Activated CD8-positive, alpha-beta memory T cell treated with anti-CD3 and anti-CD28 coated beads for 36 hours (primary cell): ENCODE measurements around the gene DYDC2. TPM values are rescaled to one million over a fixed set of nuclear protein-coding genes. Genes with fewer than 3 reads are reported as not detected.
"Not testable (repeated sequence)": the region's sequence is repeated elsewhere in the genome, so short reads cannot be mapped to it uniquely, and the experiment has no call there.

Source experiments
- CTCF ChIA-PET: fragments of 350-600 bp; sonication (Branson Sonifier 250); formaldehyde crosslinking; loops from one replicate; lab custom pipeline; 2021; ENCODE audit warnings: antibody characterized with exemption; lab: Charles Lee
- POLR2A ChIA-PET: fragments of 350-600 bp; sonication (Branson Sonifier 250); formaldehyde crosslinking; loops from one replicate; lab custom pipeline; 2021; ENCODE audit warnings: antibody characterized with exemption; lab: Charles Lee
- total RNA-seq, 2 experiments: library from RNA; stranded (reverse); gene quantifications; one replicate each; pipeline ENCODE4 v1.2.3, GENCODE V29; 2021

Gene DYDC2
- total RNA-seq, 2 experiments from 2014 or later, result not detected

GRCh38 chr10:80358925-80359324, 2.3 kb downstream of the DYDC2 start:
- POLR2A ChIA-PET, CTCF ChIA-PET: not testable (repeated sequence)

GRCh38 chr10:80359644-80360043, 3.1 kb downstream of the DYDC2 start:
- ChIA-PET CTCF (interaction anchor here (1.7 kb wide), 1 partner anchor 18 kb away, joined by 5 read pairs; no protein-coding TSS in a partner anchor), POLR2A (no interaction called here)

- ChIA-PET POLR2A (no interaction called here), CTCF (interaction anchor here (0.9 kb wide), 1 partner anchor 583 kb away, joined by 3 read pairs; no protein-coding TSS in a partner anchor)
Measured at GRCh38 chr10:80365510-80365909, 8.9 kb downstream of the DYDC2 start.

GRCh38 chr10:80371467-80371866, 14.9 kb downstream of the DYDC2 start:
- CTCF ChIA-PET, result interaction anchor here (0.7 kb wide), 1 partner anchor 312 kb away, joined by 5 read pairs; no protein-coding TSS in a partner anchor
- POLR2A ChIA-PET, result no interaction called here

GRCh38 chr10:80372675-80373074, 16.1 kb downstream of the DYDC2 start:
- CTCF ChIA-PET, result interaction anchor here (1.4 kb wide), 1 partner anchor 71 kb away, joined by 4 read pairs; no protein-coding TSS in a partner anchor
- POLR2A ChIA-PET, result no interaction called here

- POLR2A ChIA-PET, result no interaction called here
- CTCF ChIA-PET, result interaction anchor here (1.4 kb wide), 1 partner anchor 70 kb away, joined by 4 read pairs; no protein-coding TSS in a partner anchor
Measured at GRCh38 chr10:80373502-80373901, 16.9 kb downstream of the DYDC2 start.

GRCh38 chr10:80379701-80380100, 23.1 kb downstream of the DYDC2 start:
- POLR2A ChIA-PET, result no interaction called here
- CTCF ChIA-PET, result interaction anchor here (0.7 to 1.4 kb wide), 4 partner anchors 64 to 157 kb away, joined by 3 to 4 read pairs (median 3); no protein-coding TSS in a partner anchor

- POLR2A ChIA-PET, result no interaction called here
Measured at GRCh38 chr10:80380185-80380584, 23.6 kb downstream of the DYDC2 start.

GRCh38 chr10:80382989-80383388, 26.4 kb downstream of the DYDC2 start:
- CTCF ChIA-PET, result interaction anchor here (0.8 to 1.0 kb wide), 2 partner anchors 62 to 122 kb away, joined by 3 to 5 read pairs; no protein-coding TSS in a partner anchor
- POLR2A ChIA-PET, result interaction anchor here (0.5 to 0.8 kb wide), 2 partner anchors 25 to 89 kb away, joined by 3 to 11 read pairs; no protein-coding TSS in a partner anchor

More at GRCh38 chr10:80380185-80380584, 23.6 kb downstream of the DYDC2 start:
- CTCF ChIA-PET, result interaction anchor here (0.7 to 1.3 kb wide), 3 partner anchors 64 to 141 kb away, joined by 3 to 4 read pairs (median 3); no protein-coding TSS in a partner anchor

- POLR2A ChIA-PET, result no interaction called here
- CTCF ChIA-PET, result interaction anchor here (0.7 kb wide), 1 partner anchor 1311 kb away, joined by 3 read pairs; no protein-coding TSS in a partner anchor
Measured at GRCh38 chr10:80390740-80391139, 34.2 kb downstream of the DYDC2 start.

- POLR2A ChIA-PET, result no interaction called here
- CTCF ChIA-PET, result interaction anchor here (0.6 kb wide), 1 partner anchor 102 kb away, joined by 3 read pairs; no protein-coding TSS in a partner anchor
Measured at GRCh38 chr10:80392250-80392649, 35.7 kb downstream of the DYDC2 start.

GRCh38 chr10:80394358-80394916, 37.9 kb downstream of the DYDC2 start:
- ChIA-PET CTCF (interaction anchor here (0.7 kb wide), 1 partner anchor 730 kb away, joined by 5 read pairs; no protein-coding TSS in a partner anchor), POLR2A (no interaction called here)

GRCh38 chr10:80397014-80397413, 40.4 kb downstream of the DYDC2 start:
- ChIA-PET POLR2A (no interaction called here), CTCF (no interaction called here)

- POLR2A ChIA-PET, result no interaction called here
- CTCF ChIA-PET, result no interaction called here
Measured at GRCh38 chr10:80400136-80400804, 43.7 kb downstream of the DYDC2 start.

GRCh38 chr10:80405035-80405434, 48.5 kb downstream of the DYDC2 start:
- POLR2A ChIA-PET, result no interaction called here
- CTCF ChIA-PET, result interaction anchor here (0.9 kb wide), 1 partner anchor 40 kb away, joined by 6 read pairs; no protein-coding TSS in a partner anchor

- POLR2A ChIA-PET, result no interaction called here
- CTCF ChIA-PET, result interaction anchor here (0.9 to 1.0 kb wide), 2 partner anchors 27 to 39 kb away, joined by 3 to 6 read pairs; no protein-coding TSS in a partner anchor
Measured at GRCh38 chr10:80405626-80406025, 49.0 kb downstream of the DYDC2 start.

- POLR2A ChIA-PET, result no interaction called here
- CTCF ChIA-PET, result interaction anchor here (1.0 kb wide), 1 partner anchor 28 kb away, joined by 3 read pairs; no protein-coding TSS in a partner anchor
Measured at GRCh38 chr10:80406204-80406603, 49.6 kb downstream of the DYDC2 start.

GRCh38 chr10:80407812-80408241, 51.2 kb downstream of the DYDC2 start:
- ChIA-PET CTCF (interaction anchor here (0.7 to 1.0 kb wide), 6 partner anchors 29 to 972 kb away, joined by 3 to 4 read pairs (median 3); no protein-coding TSS in a partner anchor), POLR2A (interaction anchor here (0.6 to 1.0 kb wide), 5 partner anchors 12 to 51 kb away, joined by 3 to 11 read pairs (median 4); no protein-coding TSS in a partner anchor)
